Measurements from ENCODE around the gene STPG2.

STPG2 gene
- total RNA-seq, result 0.35 to 1.3 (median 0.58) reads per million in 3 donors

DNA sequence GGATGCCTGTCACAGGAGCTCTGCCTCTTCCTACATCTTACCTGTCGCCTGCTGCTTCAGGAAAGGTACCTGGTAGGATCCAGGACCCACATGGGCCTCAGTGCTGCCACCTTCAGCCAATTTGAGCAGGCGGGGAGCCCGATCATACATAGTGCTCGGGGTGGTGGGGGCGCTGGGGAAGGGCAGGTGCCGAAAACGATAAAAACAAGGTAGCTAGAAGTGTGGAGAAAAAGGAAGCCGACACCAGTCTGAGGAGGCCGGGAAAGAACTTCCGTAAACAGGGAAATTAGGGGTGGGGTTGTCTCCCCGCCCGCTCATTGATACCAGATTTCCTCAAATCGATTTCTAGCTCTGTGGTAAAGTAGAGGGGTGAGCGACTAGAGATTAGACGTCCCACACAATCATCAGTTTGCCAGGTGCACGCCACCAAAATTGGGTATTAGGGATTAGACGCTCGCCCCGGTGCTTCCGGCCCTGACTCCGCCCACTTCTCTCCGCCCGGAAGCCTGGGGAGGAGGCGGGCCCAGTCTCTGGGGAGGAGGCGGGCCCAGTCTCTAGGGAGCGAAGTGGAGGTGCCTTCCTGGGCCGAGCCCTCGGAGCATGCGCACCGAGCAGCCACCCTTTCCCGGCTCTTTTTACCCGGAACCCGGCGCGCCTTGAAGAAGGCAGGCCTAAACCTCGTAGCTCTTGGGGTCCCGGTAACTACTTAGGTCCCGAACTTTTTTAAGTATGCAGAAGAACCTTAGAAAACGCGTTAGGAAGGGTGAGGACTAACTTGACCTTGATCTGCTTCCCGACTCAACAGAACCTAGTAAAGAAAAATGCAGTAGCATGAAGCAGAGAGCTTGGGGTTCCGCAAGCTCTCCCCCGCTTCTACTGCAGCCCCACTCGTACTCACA, at the start of gene STPG2:
TSS of gene STPG2 (minus strand) at position 476 of the 899 bp plus-strand sequence.
- no peaks in the 10 kb centered on the region for H3K27me3 ChIP-seq (replicated peaks; ENCODE audit: control insufficient read depth, insufficient read depth, low read length, poor library complexity, severe bottlenecking)
- peaks cover 4% of the 10 kb centered on the region for H3K4me1 ChIP-seq (ENCODE audit: control insufficient read depth, insufficient read depth, low read length, poor library complexity, severe bottlenecking)
- H3K36me3 ChIP-seq (ENCODE audit: control insufficient read depth, insufficient read depth, low read length), result no peaks in the 10 kb centered on the region
- peak; percentile 85 to 90 (median 89) for DNase-seq
- H3K9me3 ChIP-seq (ENCODE audit: control insufficient read depth, low read length), result no peaks in the 10 kb centered on the region
- peak within 1 kb of the TSS; percentile 83 for H3K27ac ChIP-seq (ENCODE audit: insufficient read depth, low read length, poor library complexity, severe bottlenecking)
- H3K4me3 ChIP-seq (ENCODE audit: insufficient read depth, low read depth, low read length, poor library complexity, severe bottlenecking), result peak within 1 kb of the TSS; percentile 69

DNA sequence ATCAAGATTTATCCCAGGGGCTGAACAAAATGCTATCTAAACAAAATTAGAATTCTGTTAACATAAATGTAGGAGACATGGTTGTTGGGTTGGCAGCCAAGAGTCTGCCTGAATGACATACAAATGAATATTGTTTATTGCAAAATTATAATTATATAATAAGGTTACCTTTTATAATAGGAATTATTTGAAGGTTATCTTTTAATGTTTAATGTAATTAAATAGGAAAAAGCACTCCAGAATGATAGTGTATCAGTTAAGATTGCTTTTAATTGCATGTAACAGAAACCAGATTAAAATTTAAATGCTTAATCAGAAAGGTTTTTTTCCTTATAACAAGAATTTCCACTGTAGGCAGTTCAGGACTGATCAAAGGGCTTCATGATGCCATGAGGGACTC, 42.0 kb upstream of the STPG2 start:
- DNase-seq, result no peak
- Histone ChIP-seq H3K36me3 (ENCODE audit: control insufficient read depth, insufficient read depth, low read length) (no peaks in the 10 kb centered on the region), H3K4me1 (ENCODE audit: control insufficient read depth, insufficient read depth, low read length, poor library complexity, severe bottlenecking) (no peaks in the 10 kb centered on the region), H3K27me3 (replicated peaks; ENCODE audit: control insufficient read depth, insufficient read depth, low read length, poor library complexity, severe bottlenecking) (no peaks in the 10 kb centered on the region), H3K9me3 (ENCODE audit: control insufficient read depth, low read length) (no peaks in the 10 kb centered on the region), H3K27ac (ENCODE audit: insufficient read depth, low read length, poor library complexity, severe bottlenecking) (no peak overlapping the region), H3K4me3 (ENCODE audit: insufficient read depth, low read depth, low read length, poor library complexity, severe bottlenecking) (no peak overlapping the region)

DNA sequence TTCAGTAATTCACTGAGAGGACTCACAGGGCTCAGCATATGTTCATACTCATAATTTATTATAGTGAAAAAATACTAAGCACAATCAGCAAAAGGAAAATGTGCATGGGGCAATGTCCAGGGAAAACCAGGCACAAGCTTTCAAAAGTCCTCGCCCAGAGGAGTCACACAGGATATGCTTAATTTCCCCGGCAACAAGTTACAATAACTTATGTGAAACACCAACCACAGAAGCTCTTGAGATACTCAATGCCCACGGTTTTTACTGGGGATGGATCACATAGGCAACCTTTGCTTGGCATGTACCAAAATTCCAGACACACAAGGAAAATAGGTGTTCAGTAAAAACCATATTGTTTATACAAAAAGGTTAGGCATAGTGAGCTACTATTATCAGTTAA, 38.5 kb upstream of the STPG2 start:
- Histone ChIP-seq H3K27me3 (replicated peaks; ENCODE audit: control insufficient read depth, insufficient read depth, low read length, poor library complexity, severe bottlenecking) (no peaks in the 10 kb centered on the region), H3K4me3 (ENCODE audit: insufficient read depth, low read depth, low read length, poor library complexity, severe bottlenecking) (no peak overlapping the region)
- no peak for DNase-seq

DNA sequence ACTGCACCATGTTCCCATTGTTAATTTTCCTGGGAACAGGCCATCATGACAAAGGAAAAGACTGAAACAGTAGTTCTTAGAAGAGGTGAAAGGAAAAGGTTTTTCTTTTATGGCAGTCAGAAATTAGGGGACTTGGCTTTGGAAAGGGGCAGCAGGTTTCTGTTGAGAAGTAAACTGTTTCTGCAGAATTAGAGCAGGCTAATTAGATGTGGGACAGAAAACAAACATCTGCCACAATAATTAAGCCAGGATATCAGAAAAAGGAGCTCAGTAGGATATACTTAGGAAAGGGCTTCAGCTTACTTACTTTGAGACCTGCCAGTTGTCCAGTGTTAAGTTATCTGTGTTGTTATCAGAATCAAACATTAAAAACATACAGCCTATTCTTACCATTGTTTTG, 36.7 kb upstream of the STPG2 start:
- Histone ChIP-seq H3K27ac (ENCODE audit: insufficient read depth, low read length, poor library complexity, severe bottlenecking) (no peak overlapping the region), H3K4me3 (ENCODE audit: insufficient read depth, low read depth, low read length, poor library complexity, severe bottlenecking) (no peak overlapping the region), H3K4me1 (ENCODE audit: control insufficient read depth, insufficient read depth, low read length, poor library complexity, severe bottlenecking) (no peaks in the 10 kb centered on the region), H3K36me3 (ENCODE audit: control insufficient read depth, insufficient read depth, low read length) (no peaks in the 10 kb centered on the region), H3K27me3 (replicated peaks; ENCODE audit: control insufficient read depth, insufficient read depth, low read length, poor library complexity, severe bottlenecking) (no peaks in the 10 kb centered on the region), H3K9me3 (ENCODE audit: control insufficient read depth, low read length) (no peaks in the 10 kb centered on the region)
- no peak for DNase-seq

More for the DNA sequence above, 38.5 kb upstream of the STPG2 start:
- H3K9me3 ChIP-seq (ENCODE audit: control insufficient read depth, low read length), result no peaks in the 10 kb centered on the region
- no peak overlapping the region for H3K27ac ChIP-seq (ENCODE audit: insufficient read depth, low read length, poor library complexity, severe bottlenecking)
- no peaks in the 10 kb centered on the region for H3K4me1 ChIP-seq (ENCODE audit: control insufficient read depth, insufficient read depth, low read length, poor library complexity, severe bottlenecking)
- H3K36me3 ChIP-seq (ENCODE audit: control insufficient read depth, insufficient read depth, low read length), result no peaks in the 10 kb centered on the region

DNA sequence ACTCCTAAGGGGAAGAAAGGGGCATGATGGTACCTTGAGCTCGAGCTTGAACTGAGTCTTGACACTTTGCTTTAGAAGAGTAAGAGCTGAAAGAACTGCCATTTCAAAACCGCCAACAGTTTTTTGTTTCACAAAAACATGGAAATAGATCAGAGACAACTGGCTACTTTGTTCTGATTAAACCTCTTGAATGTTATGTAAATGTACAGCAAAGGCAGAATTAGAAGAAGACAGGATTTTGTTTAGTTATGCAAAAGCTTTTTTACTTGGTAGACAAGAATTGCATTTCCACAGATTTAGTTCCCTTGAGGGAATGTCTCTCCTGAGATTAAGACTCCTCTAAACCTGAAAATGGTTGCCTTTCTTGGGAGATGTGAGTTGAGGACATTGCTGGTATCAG, 33.3 kb upstream of the STPG2 start:
- Histone ChIP-seq H3K27me3 (replicated peaks; ENCODE audit: control insufficient read depth, insufficient read depth, low read length, poor library complexity, severe bottlenecking) (no peaks in the 10 kb centered on the region), H3K36me3 (ENCODE audit: control insufficient read depth, insufficient read depth, low read length) (no peaks in the 10 kb centered on the region), H3K4me3 (ENCODE audit: insufficient read depth, low read depth, low read length, poor library complexity, severe bottlenecking) (no peak overlapping the region), H3K9me3 (ENCODE audit: control insufficient read depth, low read length) (no peaks in the 10 kb centered on the region), H3K27ac (ENCODE audit: insufficient read depth, low read length, poor library complexity, severe bottlenecking) (no peak overlapping the region), H3K4me1 (ENCODE audit: control insufficient read depth, insufficient read depth, low read length, poor library complexity, severe bottlenecking) (no peaks in the 10 kb centered on the region)
- DNase-seq, result no peak

DNA sequence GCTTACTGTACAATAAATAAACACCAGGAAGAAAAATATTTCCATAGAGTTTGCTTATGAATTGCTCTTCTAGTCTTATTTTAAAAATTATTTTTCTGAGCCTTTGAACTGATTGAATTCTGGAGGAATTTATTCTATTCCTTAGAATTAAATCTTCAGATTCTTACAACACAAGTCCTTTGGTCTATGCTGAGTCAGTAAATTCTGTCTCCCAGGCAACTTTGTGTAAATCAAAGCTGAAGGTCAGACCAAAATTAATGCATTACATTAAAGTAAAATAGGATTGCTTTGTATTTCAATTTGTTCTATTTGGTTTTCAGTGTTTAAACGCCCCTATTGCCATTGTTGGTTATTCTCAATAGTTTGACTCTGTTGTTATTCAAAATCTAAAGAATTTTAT, 26.8 kb upstream of the STPG2 start:
- Histone ChIP-seq H3K4me1 (ENCODE audit: control insufficient read depth, insufficient read depth, low read length, poor library complexity, severe bottlenecking) (no peaks in the 10 kb centered on the region), H3K9me3 (ENCODE audit: control insufficient read depth, low read length) (no peaks in the 10 kb centered on the region), H3K4me3 (ENCODE audit: insufficient read depth, low read depth, low read length, poor library complexity, severe bottlenecking) (no peak overlapping the region), H3K27ac (ENCODE audit: insufficient read depth, low read length, poor library complexity, severe bottlenecking) (no peak overlapping the region), H3K36me3 (ENCODE audit: control insufficient read depth, insufficient read depth, low read length) (no peaks in the 10 kb centered on the region), H3K27me3 (replicated peaks; ENCODE audit: control insufficient read depth, insufficient read depth, low read length, poor library complexity, severe bottlenecking) (no peaks in the 10 kb centered on the region)
- no peak for DNase-seq

DNA sequence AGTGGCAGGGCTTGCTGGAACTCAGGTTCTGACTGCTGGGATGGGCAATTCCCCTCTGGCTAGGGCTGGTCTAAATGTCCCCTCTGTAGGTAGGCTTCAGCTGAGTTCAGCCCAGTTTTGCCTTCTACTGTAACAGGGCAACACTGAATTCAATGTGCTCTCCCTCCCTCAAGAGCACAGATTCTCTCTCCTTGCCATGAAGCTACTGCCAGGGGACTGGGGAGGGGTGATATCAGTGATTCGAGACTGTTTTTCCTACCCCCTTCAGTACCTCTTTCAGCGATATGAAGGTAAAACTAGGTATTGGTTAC, 23.4 kb upstream of the STPG2 start:
- no peak overlapping the region for H3K4me3 ChIP-seq (ENCODE audit: insufficient read depth, low read depth, low read length, poor library complexity, severe bottlenecking)
- no peaks in the 10 kb centered on the region for H3K4me1 ChIP-seq (ENCODE audit: control insufficient read depth, insufficient read depth, low read length, poor library complexity, severe bottlenecking)
- H3K27me3 ChIP-seq (replicated peaks; ENCODE audit: control insufficient read depth, insufficient read depth, low read length, poor library complexity, severe bottlenecking), result no peaks in the 10 kb centered on the region
- H3K9me3 ChIP-seq (ENCODE audit: control insufficient read depth, low read length), result no peaks in the 10 kb centered on the region
- no peak overlapping the region for H3K27ac ChIP-seq (ENCODE audit: insufficient read depth, low read length, poor library complexity, severe bottlenecking)
- no peaks in the 10 kb centered on the region for H3K36me3 ChIP-seq (ENCODE audit: control insufficient read depth, insufficient read depth, low read length)
- no peak for DNase-seq

DNA sequence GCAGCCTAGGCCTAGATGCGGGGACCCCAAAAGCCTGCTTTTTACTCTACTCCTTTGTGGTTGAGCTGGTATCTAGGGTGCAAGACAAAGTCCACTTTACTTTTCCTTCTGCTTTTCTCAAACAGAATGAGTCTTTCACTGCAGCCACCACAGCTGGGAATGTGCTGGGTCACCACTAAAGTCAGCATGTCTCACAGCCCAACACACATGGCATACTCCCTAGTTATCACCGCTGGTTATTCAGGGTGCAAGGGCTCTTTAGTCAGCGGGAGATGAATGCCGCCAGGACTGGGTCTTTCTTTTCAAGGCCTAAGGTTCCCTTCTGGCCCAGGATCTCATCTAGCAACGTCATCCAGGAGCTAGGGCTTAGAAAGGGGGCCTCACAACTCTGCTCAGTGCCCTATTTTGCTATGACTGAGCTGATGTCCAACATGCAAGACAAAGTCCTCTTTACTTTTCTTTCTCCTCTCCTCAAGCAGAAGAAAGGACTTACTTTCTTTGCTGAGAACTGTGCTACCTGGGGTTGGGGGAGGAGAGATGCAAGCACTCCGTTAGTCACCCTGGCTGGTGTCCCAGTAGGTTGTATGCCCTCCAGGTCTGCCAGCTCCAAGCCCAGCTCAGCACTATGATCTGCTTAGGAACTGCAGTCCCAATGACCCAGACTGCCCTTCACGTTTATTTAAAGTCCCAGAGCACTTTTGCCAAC, 22.9 kb upstream of the STPG2 start:
- Histone ChIP-seq H3K4me1 (ENCODE audit: control insufficient read depth, insufficient read depth, low read length, poor library complexity, severe bottlenecking) (no peaks in the 10 kb centered on the region), H3K27me3 (replicated peaks; ENCODE audit: control insufficient read depth, insufficient read depth, low read length, poor library complexity, severe bottlenecking) (no peaks in the 10 kb centered on the region), H3K36me3 (ENCODE audit: control insufficient read depth, insufficient read depth, low read length) (no peaks in the 10 kb centered on the region), H3K27ac (ENCODE audit: insufficient read depth, low read length, poor library complexity, severe bottlenecking) (no peak overlapping the region), H3K9me3 (ENCODE audit: control insufficient read depth, low read length) (no peaks in the 10 kb centered on the region), H3K4me3 (ENCODE audit: insufficient read depth, low read depth, low read length, poor library complexity, severe bottlenecking) (no peak overlapping the region)
- DNase-seq, result no peak

DNA sequence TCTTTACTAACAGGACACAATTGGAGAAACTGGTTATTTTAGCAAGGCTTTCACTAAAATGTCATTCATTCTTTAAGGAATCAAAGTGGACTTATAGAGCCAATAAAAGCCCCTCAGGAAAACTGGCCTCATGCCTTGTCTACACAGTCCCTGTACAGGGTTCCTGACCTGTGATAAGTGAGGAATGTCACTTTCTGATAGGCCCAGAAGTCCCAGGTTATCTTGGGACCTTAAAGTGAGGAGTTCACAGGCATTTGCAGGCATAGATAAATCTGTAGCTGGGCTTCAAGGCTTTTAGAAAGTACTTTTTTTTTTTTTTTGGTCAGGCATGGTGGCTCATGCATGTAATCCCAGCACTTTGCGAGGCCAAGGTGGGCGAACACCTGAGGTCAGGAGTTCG, 19.4 kb upstream of the STPG2 start:
- no peaks in the 10 kb centered on the region for H3K4me1 ChIP-seq (ENCODE audit: control insufficient read depth, insufficient read depth, low read length, poor library complexity, severe bottlenecking)
- no peaks in the 10 kb centered on the region for H3K9me3 ChIP-seq (ENCODE audit: control insufficient read depth, low read length)
- H3K4me3 ChIP-seq (ENCODE audit: insufficient read depth, low read depth, low read length, poor library complexity, severe bottlenecking), result no peak overlapping the region
- no peak overlapping the region for H3K27ac ChIP-seq (ENCODE audit: insufficient read depth, low read length, poor library complexity, severe bottlenecking)
- no peak for DNase-seq
- H3K36me3 ChIP-seq (ENCODE audit: control insufficient read depth, insufficient read depth, low read length), result no peaks in the 10 kb centered on the region
- H3K27me3 ChIP-seq (replicated peaks; ENCODE audit: control insufficient read depth, insufficient read depth, low read length, poor library complexity, severe bottlenecking), result no peaks in the 10 kb centered on the region
